H1 (cell line): ENCODE data around the gene P3H3.

Experiments used
- ATF2 ChIP-seq: IDR thresholded peaks from 2 replicates; pipeline ENCODE4 v1.6.1; 2012; ENCODE audit warnings: low read length, inconsistent platforms
- CTCF ChIP-seq, 3 experiments: IDR thresholded peaks; 1 replicate in 2 of 3; 2 replicates in 1 of 3; pipeline versions ENCODE4 v1.5.1 to v1.6.1; 2011; ENCODE audit warnings: low read length in 3 of 3, mild to moderate bottlenecking in 3 of 3, inconsistent platforms in 2 of 3, low read depth in 1 of 3, moderate library complexity in 1 of 3; ENCODE audit not compliant: insufficient read depth in 1 of 3; ENCODE audit errors: control extremely low read depth in 1 of 3
- EZH2 ChIP-seq: fragments of 200-600 bp; sonication (generic); IDR thresholded peaks from 2 replicates; pipeline ENCODE4 v1.7.1; 2012; ENCODE audit warnings: low read depth, mild to moderate bottlenecking, moderate library complexity, low read length, inconsistent platforms; ENCODE audit not compliant: severe bottlenecking
- JUND ChIP-seq: IDR thresholded peaks from 2 replicates; pipeline ENCODE4 v1.6.1; 2011; ENCODE audit warnings: mild to moderate bottlenecking, improper control_type of control experiment, low read length
- POLR2A ChIP-seq, 2 experiments: IDR thresholded peaks; 1 replicate in 1 of 2; 2 replicates in 1 of 2; pipeline ENCODE4 v1.6.1; 2011; ENCODE audit warnings: low read depth in 2 of 2, low read length in 2 of 2, mild to moderate bottlenecking in 2 of 2; ENCODE audit errors: control extremely low read depth in 1 of 2
- TAF1 ChIP-seq: IDR thresholded peaks from 2 replicates; pipeline ENCODE4 v1.6.1; 2011; ENCODE audit warnings: mild to moderate bottlenecking, low read depth, low read length
- ZNF274 ChIP-seq: IDR thresholded peaks from 2 replicates; pipeline ENCODE4 v1.7.0; 2012; ENCODE audit warnings: low read length, borderline replicate concordance; ENCODE audit errors: extremely low read depth

- no peak for TF ChIP-seq JUND
- TF ChIP-seq ZNF274 = no peak
- no peak for TF ChIP-seq ATF2
- TF ChIP-seq CTCF (IDR thresholded peaks at IDR 0.05; ENCODE audit: control extremely low read depth in 1 of 3, insufficient read depth in 1 of 3, low read depth in 1 of 3, low read length in 3 of 3) = no peak
- no peak for TF ChIP-seq POLR2A (IDR thresholded peaks at IDR 0.05; ENCODE audit: control extremely low read depth in 1 of 2, low read depth in 2 of 2, low read length in 2 of 2)
- no peak for TF ChIP-seq EZH2
- TF ChIP-seq TAF1 = no peak
These were observed 35.5 kb upstream of the P3H3 start for GRCh38 chr12:6792522-6793201.
